Left lung (tissue), 10 donors: ENCODE data around the gene CLEC5A. TPM values are rescaled to one million over a fixed set of nuclear protein-coding genes. Genes with fewer than 3 reads are reported as not detected.

ENCODE experiments used
- ATAC-seq: fragments of 200-7000 bp; cut with Tn5 transposase; one replicate; pipeline ENCODE4 v1.9.1; 2020; ENCODE audit warnings: moderate library complexity
- DNase-seq, 4 donors: peaks; one replicate each; pipeline ENCODE4 v3.0.0-alpha.2; 2013 to 2020
- H3K27ac ChIP-seq, 2 donors: fragments of 200-600 bp; sonication (generic) in 1 of 2; one replicate each; pipeline versions ENCODE4 v1.5.0 to v1.8.0; 2020 to 2021
- H3K27me3 ChIP-seq, 2 donors: fragments of 200-600 bp; sonication (generic) in 1 of 2; one replicate each; pipeline versions ENCODE4 v1.5.0 to v1.8.0; 2020 to 2021
- H3K36me3 ChIP-seq, 2 donors: fragments of 200-600 bp; sonication (generic) in 1 of 2; one replicate each; pipeline versions ENCODE4 v1.5.0 to v1.8.0; 2020 to 2021
- H3K4me1 ChIP-seq, 2 donors: fragments of 200-600 bp; one replicate each; pipeline ENCODE4 v1.8.0; 2021
- H3K4me3 ChIP-seq, 2 donors: fragments of 200-600 bp; sonication (generic) in 1 of 2; one replicate each; pipeline versions ENCODE4 v1.5.0 to v1.8.0; 2020 to 2021; ENCODE audit warnings: mild to moderate bottlenecking in 1 of 2
- H3K9me3 ChIP-seq, 2 donors: fragments of 200-600 bp; sonication (generic) in 1 of 2; one replicate each; pipeline versions ENCODE4 v1.5.0 to v1.8.0; 2020 to 2021
- intact Hi-C, 2 donors: fragments of 100-400 bp; cut with DNase I; formaldehyde crosslinking; loops; one replicate each; pipeline versions ENCODE4 v1.11.2 to v1.14.2; 2022
- polyA plus RNA-seq, 6 donors: library from polyadenylated mRNA; unstranded; fragments of 120-200 nt; gene quantifications; one replicate each; pipeline ENCODE4 v1.2.1, GENCODE V29; 2013; ENCODE audit not compliant: insufficient read length in 6 of 6
- total RNA-seq, 2 donors: library from RNA; stranded (reverse); fragmentation: NEBNext Ultra II Directional; extraction: Animal tissue kit (Norgen Biotek cat#: 25700); gene quantifications; one replicate each; pipeline ENCODE4 v1.2.1, GENCODE V29; 2021
- TF ChIP-seq, protein P1 (sequence below), 2 donors: fragments of 200-600 bp; sonication (generic) in 1 of 2; IDR thresholded peaks; one replicate each; pipeline versions ENCODE4 v1.5.0 to v1.8.0; 2021; ENCODE audit warnings: antibody characterized with exemption in 2 of 2
- donor health status: DM: no; HTN: yes; CAD: no.
- donor health status: DM: no; HTN: no; CAD: no.

CLEC5A gene
- total and polyA plus RNA-seq, 8 donors = 0.29 to 12.6 (median 0.92) TPM

- Histone ChIP-seq H3K4me1 (peaks cover 0 to 8% of the 10 kb centered on the region in 2 donors), H3K9me3 (no peaks in the 10 kb centered on the region), H3K4me3 (peak overlapping the region in 1 of 2 donors; percentile 16), H3K36me3 (no peaks in the 10 kb centered on the region), H3K27ac (peak overlapping the region in 1 of 2 donors; percentile 42), H3K27me3 (no peaks in the 10 kb centered on the region)
- DNase-seq (no peak), ATAC-seq (no peak)
- intact Hi-C loops = no loop called here
- TF ChIP-seq, protein P1, sequence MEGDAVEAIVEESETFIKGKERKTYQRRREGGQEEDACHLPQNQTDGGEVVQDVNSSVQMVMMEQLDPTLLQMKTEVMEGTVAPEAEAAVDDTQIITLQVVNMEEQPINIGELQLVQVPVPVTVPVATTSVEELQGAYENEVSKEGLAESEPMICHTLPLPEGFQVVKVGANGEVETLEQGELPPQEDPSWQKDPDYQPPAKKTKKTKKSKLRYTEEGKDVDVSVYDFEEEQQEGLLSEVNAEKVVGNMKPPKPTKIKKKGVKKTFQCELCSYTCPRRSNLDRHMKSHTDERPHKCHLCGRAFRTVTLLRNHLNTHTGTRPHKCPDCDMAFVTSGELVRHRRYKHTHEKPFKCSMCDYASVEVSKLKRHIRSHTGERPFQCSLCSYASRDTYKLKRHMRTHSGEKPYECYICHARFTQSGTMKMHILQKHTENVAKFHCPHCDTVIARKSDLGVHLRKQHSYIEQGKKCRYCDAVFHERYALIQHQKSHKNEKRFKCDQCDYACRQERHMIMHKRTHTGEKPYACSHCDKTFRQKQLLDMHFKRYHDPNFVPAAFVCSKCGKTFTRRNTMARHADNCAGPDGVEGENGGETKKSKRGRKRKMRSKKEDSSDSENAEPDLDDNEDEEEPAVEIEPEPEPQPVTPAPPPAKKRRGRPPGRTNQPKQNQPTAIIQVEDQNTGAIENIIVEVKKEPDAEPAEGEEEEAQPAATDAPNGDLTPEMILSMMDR (IDR thresholded peaks at IDR 0.05) = peak in 1 of 2 donors; percentile 21
These were observed 29.9 kb upstream of the CLEC5A start for GRCh38 chr7:141976524-141977245.

GRCh38 chr7:141975806-141976523 lies 29.2 kb upstream of the CLEC5A start:
- ATAC-seq (peak; percentile 99), DNase-seq (peak; percentile 32 to 93 (median 70))
- H3K4me1 ChIP-seq = peaks cover 0 to 8% of the 10 kb centered on the region in 2 donors
- TF ChIP-seq, protein P1 (IDR thresholded peaks at IDR 0.05) = peak; percentile 83
- no peaks in the 10 kb centered on the region for H3K27me3 ChIP-seq
- no peaks in the 10 kb centered on the region for H3K9me3 ChIP-seq
- peak overlapping the region in 1 of 2 donors; percentile 16 for H3K4me3 ChIP-seq
- H3K36me3 ChIP-seq = no peaks in the 10 kb centered on the region
- peak overlapping the region in 1 of 2 donors; percentile 42 for H3K27ac ChIP-seq
- intact Hi-C loops = no loop called here

DNA sequence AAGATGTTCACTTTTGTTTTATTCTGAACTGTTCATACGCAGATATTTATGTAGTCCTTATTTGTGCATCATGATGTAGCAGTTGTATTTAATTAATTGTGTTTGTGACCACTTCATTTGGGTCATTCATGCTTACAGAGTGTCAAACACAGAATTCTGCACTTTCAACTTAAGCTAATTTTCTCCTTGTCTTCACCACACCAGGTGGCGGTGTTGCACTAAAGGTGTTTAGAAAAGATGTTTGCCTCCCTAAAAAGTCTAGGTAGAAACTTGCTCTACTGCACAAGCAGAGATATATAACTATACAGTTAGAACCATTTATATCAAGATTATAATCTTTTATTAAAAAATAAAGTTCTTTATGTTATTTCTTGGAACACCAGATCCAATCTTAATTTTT lies 28.1 kb upstream of the CLEC5A start:
- Histone ChIP-seq H3K9me3 (no peaks in the 10 kb centered on the region), H3K27me3 (no peaks in the 10 kb centered on the region), H3K27ac (no peak overlapping the region), H3K36me3 (no peaks in the 10 kb centered on the region), H3K4me3 (no peak overlapping the region), H3K4me1 (peaks cover 0 to 8% of the 10 kb centered on the region in 2 donors)
- TF ChIP-seq, protein P1 (IDR thresholded peaks at IDR 0.05) = no peak
- intact Hi-C loops = no loop called here
- DNase-seq (no peak), ATAC-seq (no peak)

DNA sequence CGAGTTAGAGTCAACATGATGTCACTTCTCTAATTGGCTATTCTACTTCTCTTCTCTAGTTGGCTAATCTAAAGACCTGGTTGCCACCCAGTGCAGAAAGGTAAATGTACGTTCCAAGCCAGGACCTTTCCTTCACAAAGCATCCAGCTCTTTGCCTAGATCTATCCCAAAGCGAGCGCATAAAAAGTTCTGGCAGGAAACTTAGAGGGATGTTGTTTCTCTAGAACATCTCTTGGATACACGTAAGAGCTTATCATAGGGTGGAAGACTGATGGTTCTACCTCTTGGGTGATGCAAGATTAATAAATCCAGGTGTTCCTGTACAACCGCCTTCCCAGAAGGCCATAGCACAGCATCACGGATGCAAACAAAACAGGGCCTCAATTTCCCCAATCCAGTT lies 26.9 kb upstream of the CLEC5A start, which contains the start of gene TAS2R38:
TSS of gene TAS2R38 (minus strand) at position 101 of the 400 bp plus-strand sequence. CDS start at position 17, 84 bp downstream.
- Histone ChIP-seq H3K36me3 (no peaks in the 10 kb centered on the region), H3K27ac (no peak within 1 kb of the TSS), H3K9me3 (no peaks in the 10 kb centered on the region), H3K4me3 (no peak within 1 kb of the TSS), H3K27me3 (no peaks in the 10 kb centered on the region), H3K4me1 (peaks cover 0 to 8% of the 10 kb centered on the region in 2 donors)
- ATAC-seq (no peak), DNase-seq (no peak)
- intact Hi-C loops = no loop called here
- TF ChIP-seq, protein P1 (IDR thresholded peaks at IDR 0.05) = no peak
